NCI-H2196 (cell line): ENCODE data around the gene BARHL1.
A peak's percentile ranks its signal among the peaks of the same experiment; 100 is the strongest.
"Not testable (repeated sequence)": the region's sequence is repeated elsewhere in the genome, so short reads cannot be mapped to it uniquely, and the experiment has no call there.

Experiments
- DNase-seq: peaks from one replicate; lab custom pipeline; 2025; ENCODE audit not compliant: unreplicated experiment; lab: John Stamatoyannopoulos, UW

BARHL1 gene

DNA sequence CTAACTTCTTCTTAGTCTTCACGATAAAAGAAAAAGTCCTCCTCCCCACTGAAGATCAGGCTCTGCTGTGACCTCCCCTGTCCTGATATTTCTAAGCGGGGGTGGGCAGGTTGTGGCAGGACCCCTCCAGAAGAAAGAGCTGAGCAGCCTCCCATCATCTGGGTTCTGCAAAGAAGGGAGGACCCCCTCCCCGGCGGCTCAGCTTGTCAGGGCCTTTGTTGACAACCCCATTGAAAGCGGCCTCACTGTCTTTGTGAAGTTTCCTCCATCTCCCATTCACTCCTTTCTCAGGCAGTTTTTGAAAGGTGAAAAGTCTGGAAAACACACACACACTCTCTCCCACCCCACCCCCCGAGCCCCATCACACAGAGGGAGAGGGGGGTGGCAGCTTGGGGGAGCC is 26.2 kb upstream of the BARHL1 start:
- DNase-seq = no peak

DNA sequence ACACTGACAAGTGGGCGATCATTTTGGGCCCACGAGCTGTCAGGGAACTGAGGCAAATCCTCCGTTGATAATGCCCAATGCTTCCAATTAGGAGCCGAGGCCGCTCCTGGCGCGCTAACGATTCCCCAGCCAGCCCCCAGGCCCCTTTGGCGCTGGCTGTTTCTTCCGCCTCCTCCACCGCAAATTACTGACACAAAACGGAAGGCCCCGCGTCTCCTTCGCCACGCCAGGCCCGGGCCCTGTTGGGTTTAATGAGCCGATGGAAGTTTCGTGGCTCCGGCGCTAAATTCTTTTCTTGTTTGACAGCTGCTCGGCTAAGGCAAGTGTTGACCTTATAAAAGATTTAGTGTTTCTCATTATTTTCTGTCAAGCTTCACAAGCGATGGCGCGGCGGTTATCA is 25.7 kb upstream of the BARHL1 start:
- no peak for DNase-seq

DNA sequence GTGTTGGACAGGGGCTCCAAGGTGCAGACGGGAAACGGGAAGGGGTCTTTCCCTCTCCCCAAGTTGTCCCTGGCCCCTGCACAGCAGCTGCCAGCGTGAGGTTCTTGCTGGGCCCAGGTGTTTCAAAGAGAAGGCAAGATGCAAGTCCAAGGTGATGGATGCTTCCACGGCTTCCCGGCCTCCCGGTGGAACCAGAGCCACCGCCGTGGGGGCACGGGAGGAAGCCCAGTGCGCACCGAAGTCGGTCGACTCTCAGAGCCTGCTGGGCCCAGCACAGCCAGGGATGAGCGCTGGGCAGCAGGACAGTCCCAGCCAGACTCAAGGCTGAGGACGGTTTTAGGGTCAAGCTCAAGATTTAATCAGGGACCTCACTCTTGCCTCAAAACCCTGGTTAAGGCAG is 25.2 kb upstream of the BARHL1 start:
- DNase-seq = no peak

DNA sequence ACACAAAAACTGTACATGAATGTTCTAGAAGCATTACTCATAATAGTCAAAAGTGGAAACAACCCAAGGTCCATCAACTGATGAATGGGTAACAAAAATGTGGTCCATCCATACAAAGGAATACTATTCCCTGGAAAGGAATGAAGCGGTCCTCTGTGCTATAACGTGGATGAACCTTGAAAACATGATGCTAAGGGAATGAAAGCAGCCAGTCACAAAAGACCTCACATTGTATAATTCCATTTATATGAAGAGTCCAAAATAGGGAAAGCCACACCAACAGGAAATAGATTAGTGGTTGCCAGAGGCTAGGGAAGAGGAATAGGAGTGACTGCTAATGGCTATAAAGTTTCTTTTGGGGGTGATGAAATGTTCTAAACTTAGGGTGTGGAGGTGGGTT is 22.7 kb upstream of the BARHL1 start:
- no peak for DNase-seq

DNA sequence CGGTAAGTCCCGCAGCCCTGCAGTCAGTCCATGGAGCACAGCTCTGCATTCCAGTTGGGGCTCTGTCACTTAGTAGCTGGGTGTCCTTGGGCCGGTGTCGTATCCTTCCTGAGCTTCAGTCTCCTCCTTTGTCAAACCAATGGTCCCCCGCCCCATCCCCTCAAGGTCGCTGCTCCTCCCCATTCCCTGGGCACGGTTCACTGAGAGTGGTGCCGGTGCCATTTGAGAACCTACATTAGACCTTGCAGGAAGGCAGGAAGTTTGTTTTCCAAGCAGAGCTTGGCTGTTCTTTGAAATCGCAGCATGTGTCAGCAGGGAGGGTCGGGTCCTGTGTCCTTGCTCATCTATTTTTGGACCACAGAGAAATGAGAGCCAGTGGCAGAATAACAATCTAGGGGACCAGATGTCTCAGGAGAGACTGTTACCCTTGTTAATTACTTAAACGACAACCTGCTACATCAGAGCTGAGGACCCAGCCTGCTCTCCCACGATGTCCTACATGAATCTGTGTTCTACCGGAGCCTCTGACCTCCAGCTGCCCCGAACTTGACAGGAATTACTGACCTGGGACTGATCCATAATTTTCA is 21.7 kb upstream of the BARHL1 start:
- no peak for DNase-seq

DNA sequence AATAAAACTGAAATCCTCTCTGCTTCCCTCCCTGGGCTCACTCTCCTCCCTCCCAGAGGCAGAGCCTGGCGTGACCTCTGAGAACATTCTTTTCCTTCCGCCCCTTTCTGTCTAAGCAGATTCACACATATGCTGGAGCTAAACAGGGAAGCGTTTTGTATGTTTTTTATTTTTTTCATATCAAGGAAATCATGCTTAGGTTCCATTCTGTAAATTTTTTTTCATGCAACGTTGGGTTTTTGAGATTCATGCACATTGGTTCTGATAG is 20.2 kb upstream of the BARHL1 start:
- DNase-seq = no peak

DNA sequence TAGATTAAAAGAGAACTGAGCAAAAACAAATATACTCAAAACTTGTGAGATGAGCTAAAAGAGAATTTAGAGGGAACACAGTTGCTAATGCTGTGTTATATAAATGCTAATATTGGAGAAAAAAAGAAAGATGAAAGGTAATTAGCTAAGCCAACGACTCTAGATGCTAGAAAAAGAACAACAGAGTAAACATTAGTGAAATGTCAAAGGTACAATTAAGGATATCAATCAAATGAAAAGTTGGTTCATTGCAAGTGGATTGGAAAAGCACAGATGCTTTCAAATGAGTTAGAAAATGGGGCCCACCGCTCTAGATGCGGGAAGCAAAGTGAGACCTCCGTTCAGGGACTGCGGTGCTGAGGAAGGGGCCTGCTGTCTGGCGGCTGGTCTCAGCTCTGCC is 17.9 kb upstream of the BARHL1 start:
- DNase-seq = no peak

GRCh38 chr9:132568787-132569186 is 13.6 kb upstream of the BARHL1 start:
- DNase-seq = not testable (repeated sequence)

DNA sequence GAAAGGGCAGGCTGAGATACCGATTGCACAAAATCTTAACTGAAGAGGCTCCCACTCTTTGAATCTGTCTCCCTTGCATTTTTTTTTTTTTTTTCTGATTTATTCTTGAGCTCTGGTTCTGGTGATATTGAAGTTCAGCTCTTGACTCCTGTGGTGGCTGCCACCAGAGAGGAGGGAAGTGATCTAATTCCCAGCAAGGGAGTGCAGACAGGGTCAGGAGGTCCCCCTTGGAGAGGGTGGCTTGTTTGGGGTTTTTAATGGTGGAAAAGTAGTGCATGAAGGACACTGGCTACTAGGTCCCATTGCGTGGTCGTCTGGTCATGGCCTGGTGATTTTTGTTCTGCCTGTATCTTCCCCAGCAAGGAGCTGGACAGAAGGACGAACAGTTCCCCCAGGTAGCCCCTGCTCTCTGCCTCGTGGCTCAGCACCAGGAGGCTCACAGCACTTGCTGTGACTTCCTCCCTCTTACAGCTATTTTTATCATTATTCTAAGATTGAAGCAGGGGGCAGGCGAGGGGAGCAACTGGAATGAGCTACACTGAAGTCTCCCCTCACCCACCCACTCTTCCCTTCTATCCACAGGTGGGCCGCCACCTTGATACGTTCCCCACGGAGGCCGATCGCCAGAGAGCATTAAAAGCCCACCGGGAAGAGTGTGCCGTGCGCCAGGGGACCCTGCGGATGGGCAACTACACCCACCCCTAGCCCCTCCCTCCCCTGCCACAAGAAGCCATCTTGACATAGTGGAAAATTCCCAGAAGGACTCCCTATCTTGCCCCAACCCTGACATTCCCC is 10.4 kb upstream of the BARHL1 start:
- DNase-seq = no peak

GRCh38 chr9:132572921-132573320 is 9.5 kb upstream of the BARHL1 start:
- DNase-seq = no peak

DNA sequence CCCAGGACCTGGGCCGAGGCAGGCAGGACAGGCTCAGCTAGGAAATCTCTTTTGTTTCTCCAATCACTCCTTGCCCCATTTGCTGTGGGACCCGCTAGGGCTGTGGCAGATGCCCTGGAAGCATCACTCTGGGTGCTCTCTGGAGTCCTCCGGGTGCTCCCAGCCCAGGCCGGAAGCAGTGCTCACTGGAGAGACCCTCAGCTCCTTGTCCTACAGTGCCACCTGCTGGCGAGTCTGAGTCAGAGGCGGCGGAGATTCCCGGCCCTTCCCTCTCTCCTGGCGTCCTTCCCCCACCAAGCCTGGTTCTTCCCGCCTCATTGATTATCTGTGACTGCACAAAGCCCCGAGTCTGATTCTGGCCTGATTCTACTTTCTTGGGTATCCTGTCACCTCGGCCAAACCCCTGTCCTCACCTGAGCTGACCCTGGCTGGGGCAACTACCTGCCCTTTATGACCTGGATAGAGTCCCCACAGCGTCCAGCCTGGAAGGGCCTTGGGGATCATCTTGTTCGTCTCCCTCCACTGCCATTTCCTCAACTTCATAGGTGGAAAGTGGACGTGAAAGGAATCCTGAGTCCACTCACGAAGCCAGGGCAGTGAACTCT is 7.3 kb upstream of the BARHL1 start:
- DNase-seq = peak; percentile 85

- no peak for DNase-seq
Measured at GRCh38 chr9:132575811-132576210, 6.6 kb upstream of the BARHL1 start.

- DNase-seq = no peak
Measured at GRCh38 chr9:132577119-132577518, 5.3 kb upstream of the BARHL1 start.

- no peak for DNase-seq
Measured at GRCh38 chr9:132578367-132578932, 4.0 kb upstream of the BARHL1 start.

DNA sequence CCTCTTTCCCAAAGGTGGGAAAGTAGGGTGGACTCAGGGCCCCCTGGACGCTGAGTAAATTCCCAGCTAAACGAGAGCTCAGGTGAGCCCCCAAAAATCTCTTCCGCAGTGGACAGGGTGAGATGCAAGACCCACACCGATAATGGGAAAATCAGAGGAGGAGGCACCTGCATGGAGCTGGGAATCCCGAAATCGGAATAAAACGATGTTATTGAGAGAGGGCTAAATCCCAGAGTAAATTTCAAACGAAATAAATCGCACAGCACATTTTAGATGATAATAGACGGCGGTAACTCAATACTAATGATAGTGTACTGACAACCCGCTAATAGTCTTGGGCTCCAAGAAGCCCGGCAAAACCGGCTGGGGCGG is 3.0 kb upstream of the BARHL1 start:
- no peak for DNase-seq

GRCh38 chr9:132582786-132583583 is 579 bp downstream of the BARHL1 start:
- DNase-seq = no peak

- no peak for DNase-seq
Measured at GRCh38 chr9:132583584-132584304, 1.3 kb downstream of the BARHL1 start.

GRCh38 chr9:132584601-132585560 is 2.5 kb downstream of the BARHL1 start:
- no peak for DNase-seq

DNA sequence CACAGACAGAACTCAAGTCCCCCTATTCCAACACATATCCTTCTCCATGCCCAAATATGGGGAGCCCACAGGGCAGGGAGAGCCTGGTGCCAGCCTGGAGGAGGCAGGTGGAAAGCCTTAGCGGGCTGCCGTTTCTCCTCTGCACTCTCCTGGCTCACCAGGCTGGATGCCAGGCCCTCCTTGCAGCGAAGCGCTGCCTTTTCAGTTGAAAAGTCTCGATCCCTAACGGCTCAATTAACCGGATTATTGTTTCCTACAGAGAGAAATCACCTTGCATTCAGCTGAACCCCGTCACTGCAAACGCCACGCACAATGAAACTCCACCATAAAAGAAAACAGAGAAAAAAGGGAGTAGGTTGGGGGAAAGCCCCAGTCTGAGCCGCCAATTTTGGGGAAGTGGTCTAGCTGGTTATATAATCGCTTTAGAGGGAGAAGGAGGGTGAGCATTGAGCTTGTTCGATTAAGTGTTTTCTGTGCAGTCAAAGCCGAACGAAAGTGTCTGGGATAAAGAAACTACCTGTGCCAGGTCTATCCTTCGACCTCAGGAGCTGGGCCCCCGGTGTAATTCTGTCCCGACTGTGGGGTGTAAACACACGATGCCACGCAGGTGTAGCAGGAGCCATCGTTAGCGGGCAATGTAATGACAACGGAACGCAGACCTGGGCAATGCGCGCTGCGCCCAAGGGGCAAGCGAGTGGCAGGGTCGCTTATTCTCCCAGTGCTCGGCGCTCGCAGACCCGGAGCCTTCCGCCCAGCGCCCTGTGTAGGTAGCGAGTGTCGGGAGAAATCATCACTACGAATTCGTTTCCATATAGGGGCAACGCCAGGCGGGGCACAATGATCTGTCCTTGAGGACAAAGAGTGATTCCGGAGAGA is 3.8 kb downstream of the BARHL1 start:
- DNase-seq = no peak
